Fibroblast of pulmonary artery (primary cell): Measurements from ENCODE around the gene ZBTB45.
A peak's percentile ranks its signal among the peaks of the same experiment; 100 is the strongest.

Experiments used
- DNase-seq: peaks from one replicate; pipeline ENCODE4 v3.0.0-alpha.2; 2010; ENCODE audit warnings: low read depth
- H3K4me3 ChIP-seq: replicated peaks from 2 replicates; pipeline ENCODE4 v1.5.1; 2011; ENCODE audit warnings: low read depth, mild to moderate bottlenecking, control low read depth, low read length, moderate library complexity
- TF ChIP-seq, protein P1 (sequence below): IDR thresholded peaks from 2 replicates; pipeline ENCODE4 v1.5.1; 2011; ENCODE audit warnings: mild to moderate bottlenecking, control low read depth, low read length, inconsistent platforms; ENCODE audit errors: missing control alignments

The ZBTB45 gene

DNA sequence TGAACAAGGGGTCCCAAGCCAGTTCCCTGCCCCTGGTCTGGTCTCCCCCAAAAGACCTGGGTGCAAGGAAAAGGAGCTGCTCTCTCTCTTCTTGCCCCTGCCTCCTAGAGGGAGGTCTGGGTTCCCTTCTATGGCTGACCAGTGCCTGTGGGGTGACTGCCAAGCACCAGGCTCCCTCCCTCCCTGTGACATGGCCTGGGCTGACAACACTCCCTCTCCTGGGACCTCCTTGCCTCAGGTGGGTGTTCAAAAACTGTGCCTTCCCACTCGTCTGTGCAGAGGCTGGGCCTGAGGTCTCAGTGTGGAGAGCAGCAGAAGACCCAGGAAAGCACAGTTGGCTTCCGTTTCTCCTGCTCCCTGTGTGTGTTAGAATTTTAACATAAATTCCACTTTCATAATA lies 38.8 kb downstream of the ZBTB45 start:
- no peak overlapping the region for H3K4me3 ChIP-seq
- no peak for DNase-seq

DNA sequence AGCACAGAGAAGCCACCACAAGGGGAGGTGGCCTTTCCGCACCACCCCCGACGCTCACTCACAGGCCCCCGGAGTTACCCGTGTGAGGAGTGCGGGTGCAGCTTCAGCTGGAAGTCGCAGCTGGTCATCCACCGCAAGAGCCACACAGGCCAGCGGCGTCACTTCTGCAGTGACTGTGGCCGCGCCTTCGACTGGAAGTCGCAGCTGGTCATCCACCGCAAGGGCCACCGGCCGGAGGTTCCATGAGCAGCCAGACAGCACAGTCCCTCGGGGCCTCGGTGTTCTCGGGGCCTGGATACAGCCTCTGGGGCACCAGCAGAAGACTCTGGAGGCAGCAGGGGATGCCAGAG lies 39.2 kb downstream of the ZBTB45 start:
- DNase-seq, result no peak
- TF ChIP-seq, protein P1, sequence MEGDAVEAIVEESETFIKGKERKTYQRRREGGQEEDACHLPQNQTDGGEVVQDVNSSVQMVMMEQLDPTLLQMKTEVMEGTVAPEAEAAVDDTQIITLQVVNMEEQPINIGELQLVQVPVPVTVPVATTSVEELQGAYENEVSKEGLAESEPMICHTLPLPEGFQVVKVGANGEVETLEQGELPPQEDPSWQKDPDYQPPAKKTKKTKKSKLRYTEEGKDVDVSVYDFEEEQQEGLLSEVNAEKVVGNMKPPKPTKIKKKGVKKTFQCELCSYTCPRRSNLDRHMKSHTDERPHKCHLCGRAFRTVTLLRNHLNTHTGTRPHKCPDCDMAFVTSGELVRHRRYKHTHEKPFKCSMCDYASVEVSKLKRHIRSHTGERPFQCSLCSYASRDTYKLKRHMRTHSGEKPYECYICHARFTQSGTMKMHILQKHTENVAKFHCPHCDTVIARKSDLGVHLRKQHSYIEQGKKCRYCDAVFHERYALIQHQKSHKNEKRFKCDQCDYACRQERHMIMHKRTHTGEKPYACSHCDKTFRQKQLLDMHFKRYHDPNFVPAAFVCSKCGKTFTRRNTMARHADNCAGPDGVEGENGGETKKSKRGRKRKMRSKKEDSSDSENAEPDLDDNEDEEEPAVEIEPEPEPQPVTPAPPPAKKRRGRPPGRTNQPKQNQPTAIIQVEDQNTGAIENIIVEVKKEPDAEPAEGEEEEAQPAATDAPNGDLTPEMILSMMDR, result no peak
- no peak overlapping the region for H3K4me3 ChIP-seq

More for the DNA sequence above, 38.8 kb downstream of the ZBTB45 start:
- TF ChIP-seq, protein P1, result no peak

DNA sequence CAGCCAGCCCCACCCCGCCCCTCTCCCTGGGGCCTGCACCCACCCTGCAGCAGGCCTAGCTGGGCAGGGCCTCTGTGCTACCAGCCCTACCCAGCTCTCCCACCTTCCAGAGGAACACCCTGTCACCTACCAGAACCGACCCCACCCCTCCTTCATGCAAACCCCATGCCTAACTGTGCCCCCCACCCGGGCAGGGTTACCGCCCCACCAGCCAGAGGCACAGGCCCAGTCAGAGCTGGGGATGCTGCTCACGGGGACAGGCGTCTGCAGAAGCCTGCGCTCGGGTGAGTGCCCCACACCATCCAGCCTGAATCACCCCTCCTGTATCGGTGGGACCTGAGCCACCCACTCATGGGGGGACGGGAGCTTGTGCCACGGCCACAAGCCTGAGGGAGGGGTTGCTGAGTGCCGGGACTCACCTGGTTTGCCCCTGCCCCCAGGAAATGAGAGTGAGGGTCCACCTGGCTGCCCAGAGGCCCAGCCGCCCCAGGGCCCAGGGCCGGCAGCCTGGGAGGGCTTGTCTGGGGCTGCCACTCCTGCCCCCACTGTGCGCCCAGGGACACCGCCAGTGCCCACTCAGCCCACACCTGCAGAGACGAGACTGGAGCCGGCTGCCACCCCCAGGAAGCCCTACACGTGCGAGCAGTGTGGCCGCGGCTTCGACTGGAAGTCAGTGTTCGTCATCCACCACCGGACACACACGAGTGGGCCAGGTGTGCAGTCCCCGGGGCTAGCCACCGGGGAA lies 39.7 kb downstream of the ZBTB45 start:
- TF ChIP-seq, protein P1, result no peak
- DNase-seq, result no peak
- H3K4me3 ChIP-seq, result no peak overlapping the region

DNA sequence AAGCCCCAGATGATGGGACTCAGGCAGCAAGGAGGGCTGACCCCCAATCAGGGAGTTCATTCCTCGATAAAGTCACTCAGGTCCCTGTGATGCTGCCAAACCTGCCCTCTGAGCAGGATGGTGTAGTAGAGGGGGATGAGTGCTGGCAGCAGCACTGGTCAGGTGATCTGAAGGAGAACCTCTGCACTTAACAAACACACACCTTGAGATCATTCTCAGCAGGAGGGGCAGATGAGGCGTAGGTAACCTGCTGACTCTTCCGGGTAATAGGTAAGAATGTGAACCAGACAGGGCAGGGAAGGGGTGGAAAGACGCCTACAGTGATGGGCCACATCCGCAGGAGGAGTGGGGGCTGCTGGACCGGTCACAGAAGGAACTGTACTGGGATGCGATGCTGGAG lies 40.3 kb downstream of the ZBTB45 start:
- TF ChIP-seq, protein P1, result no peak
- H3K4me3 ChIP-seq, result no peak overlapping the region

DNA sequence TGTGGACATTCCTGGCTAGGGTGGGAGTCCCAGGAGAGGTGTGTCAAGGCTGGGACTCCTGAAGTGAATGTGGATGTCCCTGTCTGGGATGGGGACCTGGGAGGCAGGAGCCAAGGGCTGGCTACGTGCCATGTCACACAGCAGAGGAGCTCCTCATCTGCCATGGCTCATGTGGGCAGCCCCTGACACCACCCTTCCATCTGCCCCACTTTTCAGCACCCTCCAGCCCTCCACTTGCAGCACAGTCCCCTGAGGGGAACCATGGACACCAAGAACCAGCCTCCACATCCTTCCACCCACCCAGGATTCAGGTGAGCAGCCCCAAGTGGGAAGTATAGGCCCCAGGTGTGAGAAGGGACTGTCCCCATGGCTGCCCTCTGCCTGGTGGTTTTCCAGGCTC lies 41.7 kb downstream of the ZBTB45 start:
- DNase-seq, result no peak
- TF ChIP-seq, protein P1, result no peak
- H3K4me3 ChIP-seq, result no peak overlapping the region

More for the DNA sequence above, 40.3 kb downstream of the ZBTB45 start:
- no peak for DNase-seq

DNA sequence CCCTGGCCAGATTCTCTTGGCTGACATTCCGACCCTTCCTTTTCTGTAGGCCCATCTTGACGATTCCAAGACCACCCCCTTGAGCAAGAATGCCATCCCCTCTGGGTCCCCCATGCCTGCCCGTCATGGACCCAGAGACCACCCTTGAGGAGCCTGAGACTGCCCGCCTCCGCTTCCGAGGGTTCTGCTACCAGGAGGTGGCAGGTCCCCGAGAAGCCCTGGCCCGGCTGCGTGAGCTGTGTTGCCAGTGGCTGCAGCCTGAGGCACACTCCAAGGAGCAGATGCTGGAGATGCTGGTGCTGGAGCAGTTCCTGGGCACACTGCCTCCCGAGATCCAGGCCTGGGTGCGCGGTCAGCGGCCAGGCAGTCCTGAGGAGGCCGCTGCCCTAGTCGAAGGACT lies 42.5 kb downstream of the ZBTB45 start:
- peak overlapping the region; percentile 70 for H3K4me3 ChIP-seq
- TF ChIP-seq, protein P1, result no peak
- DNase-seq, result no peak

DNA sequence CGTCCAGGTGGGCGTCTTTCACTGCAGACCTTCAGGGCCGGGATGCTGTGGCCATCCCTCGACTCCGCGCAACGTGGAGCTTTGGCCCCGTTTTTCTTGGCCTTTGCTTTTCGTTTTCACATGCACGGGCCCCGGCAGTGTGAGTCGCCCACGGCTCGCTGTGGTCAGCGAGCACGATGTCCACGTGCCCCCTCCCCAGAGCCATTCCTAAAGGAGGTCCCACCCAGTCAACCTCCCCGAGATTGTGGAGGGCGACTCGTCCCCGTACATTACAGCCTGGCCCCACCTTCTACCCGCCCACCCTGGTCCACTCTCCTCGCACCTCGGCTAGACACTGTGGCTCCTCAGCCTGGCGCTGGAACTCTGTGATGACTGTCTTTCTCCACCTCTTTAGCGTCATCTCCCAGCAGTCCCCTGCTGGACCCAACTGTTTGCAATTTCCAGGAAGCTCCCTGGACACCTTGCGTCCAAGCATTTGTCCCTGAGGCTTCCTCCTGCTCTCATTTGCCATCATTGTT lies 43.1 kb downstream of the ZBTB45 start:
- DNase-seq, result peak; percentile 23
- H3K4me3 ChIP-seq, result peak overlapping the region; percentile 70
- TF ChIP-seq, protein P1, result no peak
